ENCODE results near the gene NR1H2.
"Not testable (repeated sequence)": the region's sequence is repeated elsewhere in the genome, so short reads cannot be mapped to it uniquely, and the experiment has no call there.

The NR1H2 gene
- total RNA-seq = 128 to 181 (median 172) reads per million in 4 donors

GRCh38 chr19:50376166-50377050, at the start of gene NR1H2:
NR1H2 (plus strand) TSS chr19:50376457; CDS start chr19:50377606, 1,149 bp downstream.
- peak; percentile 82 to 98 (median 92) for DNase-seq

DNA sequence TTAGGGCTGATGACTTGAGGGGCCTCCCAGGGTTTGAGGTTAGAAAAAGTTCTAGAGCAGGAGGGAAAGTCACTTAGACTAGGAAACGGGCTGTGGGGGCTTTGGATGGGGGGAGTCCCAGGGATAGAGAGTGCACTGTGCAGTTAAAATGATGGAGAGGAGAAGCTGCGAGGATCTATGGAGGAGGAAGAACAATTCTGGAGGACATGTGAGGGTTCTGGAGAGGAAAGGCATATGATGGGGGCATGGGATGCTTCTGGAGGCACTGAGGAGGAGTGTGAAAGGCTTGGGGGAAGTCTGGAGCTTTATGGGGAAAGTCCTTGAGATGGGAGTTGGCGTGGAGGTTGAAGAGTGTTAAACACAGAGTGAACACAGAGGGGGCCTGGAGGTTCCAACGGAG, 49.2 kb upstream of the NR1H2 start:
- DNase-seq = no peak

DNA sequence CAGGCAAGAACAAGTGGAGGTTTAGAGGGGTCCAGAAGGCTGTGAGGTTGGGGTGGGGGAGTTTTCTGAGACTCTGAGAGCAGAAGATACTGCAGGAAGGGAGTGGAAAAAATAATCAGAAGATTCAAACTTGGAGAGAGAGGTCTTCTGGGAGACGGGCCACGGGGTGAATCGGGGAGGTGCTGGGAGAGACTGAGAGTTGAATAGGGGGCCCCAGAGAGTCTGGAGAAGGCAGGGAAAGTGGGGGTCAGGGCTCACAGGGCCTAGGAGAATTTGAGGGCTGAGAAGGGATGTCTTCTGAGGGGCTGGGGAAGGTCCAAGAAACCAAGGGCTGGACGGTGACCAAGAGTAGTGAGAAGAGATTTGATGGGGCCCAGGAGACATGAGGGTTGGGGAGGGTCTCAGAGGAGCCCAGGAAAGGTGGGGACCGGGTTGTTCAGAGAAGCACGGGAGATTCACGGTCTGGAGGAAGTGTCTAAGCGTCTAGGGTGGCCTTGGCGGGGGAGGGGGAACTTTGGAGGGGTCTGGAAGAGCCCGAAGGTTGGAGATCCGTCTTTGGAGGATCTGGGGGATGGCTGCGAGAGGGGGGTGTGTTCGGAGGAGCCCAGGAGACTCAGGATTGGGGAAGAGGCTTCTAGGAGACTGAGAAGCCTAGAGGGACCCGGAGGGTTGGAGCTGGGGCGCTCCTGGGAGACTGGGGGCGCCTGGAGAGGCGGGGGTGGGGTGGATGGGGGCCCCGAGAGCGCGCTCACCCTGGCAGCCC, 48.6 kb upstream of the NR1H2 start:
- DNase-seq = no peak

DNA sequence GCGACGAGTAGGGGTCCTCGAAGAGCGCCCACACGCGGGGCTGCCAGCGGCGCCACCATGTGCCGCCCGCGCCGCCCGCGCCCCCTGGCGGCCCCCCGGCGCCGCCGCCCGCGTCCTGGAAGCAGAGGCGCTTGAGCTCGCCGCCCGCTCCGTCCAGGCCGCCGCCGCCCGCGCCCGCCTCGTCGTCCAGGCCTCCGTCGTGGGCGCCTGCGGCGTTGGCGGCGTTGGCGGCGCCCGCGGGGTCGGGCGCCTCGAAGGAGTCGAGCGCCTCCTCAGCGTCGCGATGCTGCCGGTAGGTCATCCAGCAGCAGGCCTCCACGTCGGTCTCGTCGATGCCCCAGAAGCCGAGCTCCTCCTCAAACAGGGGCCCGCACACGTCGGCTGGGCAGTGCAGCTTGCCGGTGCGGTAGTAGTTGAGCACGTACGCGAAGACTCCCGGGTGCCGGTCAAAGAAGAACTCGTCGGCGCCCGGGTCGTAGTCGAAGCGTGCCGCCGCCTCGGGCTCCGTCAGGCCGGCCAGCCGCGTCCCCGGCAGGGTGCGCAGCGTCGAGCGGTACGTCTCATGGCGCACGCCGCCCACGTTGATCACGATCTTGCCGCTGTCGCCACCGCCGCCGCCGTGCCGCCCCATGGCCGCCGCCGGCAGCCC, 47.9 kb upstream of the NR1H2 start:
- peak in 1 of 5 donors; percentile 53 for DNase-seq

- no peak for DNase-seq
These were observed 47.4 kb upstream of the NR1H2 start for GRCh38 chr19:50328873-50329145.

GRCh38 chr19:50329146-50329925, 46.9 kb upstream of the NR1H2 start, which contains the start of gene KCNC3:
KCNC3 (minus strand) TSS chr19:50329377; CDS start chr19:50329082, 295 bp downstream.
- peak; percentile 70 to 99 (median 90) for DNase-seq

- not testable (repeated sequence) for DNase-seq
These were observed 46.3 kb upstream of the NR1H2 start for GRCh38 chr19:50329926-50330294.

- peak; percentile 43 to 92 (median 81) for DNase-seq
These were observed 45.7 kb upstream of the NR1H2 start for GRCh38 chr19:50330365-50331078.

- no peak for DNase-seq
These were observed 44.9 kb upstream of the NR1H2 start for GRCh38 chr19:50331221-50331993.

DNA sequence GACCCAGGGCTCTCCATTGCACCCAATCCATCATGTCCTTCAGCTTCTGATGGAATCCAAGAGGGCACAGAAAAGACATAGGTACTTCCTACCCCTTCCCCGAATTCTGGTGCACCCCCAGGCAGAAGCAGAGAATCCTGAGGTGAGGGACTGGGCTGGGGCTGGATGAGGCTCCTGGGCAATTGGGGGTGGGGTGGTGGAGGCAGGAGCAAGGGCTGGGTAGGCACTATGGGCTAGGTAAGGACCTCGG, 44.3 kb upstream of the NR1H2 start:
- no peak for DNase-seq

DNA sequence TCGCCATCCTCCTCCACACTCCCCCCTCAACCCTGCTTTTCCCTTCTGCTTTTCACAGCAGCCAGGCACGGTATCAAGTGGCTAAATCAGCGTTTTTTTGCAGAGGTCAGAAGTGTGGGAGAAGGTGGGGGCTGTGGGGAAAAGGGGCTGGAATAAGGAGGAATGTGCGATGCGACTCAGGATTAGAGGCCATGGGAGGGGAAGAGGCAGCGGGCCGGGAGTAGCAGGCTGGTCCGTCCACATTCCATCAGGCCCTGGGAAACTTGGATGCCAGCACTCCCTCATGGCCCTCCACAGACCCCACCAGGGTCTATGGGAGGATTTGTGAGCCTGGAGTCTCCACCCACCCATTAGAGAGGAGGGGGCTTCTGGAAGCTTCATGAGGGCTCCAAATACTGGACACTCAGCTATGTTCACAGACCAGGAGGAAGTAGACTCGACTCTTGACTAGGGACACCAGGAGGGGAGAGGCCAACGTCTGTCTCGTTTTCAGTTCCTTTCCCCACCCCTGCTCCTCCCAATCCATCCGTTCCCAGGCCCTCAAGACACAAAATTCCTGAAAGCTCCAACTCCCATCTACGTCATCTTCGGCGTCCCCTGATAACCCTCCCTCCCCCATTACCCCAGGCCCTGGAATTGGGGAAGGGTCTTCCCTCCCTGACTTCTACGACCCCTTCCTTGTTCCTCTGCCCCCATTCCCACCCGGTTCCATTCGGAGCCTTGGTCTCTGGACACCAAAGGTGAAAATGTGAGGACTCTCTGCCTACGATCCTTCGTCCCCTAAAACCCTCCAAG, 43.8 kb upstream of the NR1H2 start:
- DNase-seq = no peak

DNA sequence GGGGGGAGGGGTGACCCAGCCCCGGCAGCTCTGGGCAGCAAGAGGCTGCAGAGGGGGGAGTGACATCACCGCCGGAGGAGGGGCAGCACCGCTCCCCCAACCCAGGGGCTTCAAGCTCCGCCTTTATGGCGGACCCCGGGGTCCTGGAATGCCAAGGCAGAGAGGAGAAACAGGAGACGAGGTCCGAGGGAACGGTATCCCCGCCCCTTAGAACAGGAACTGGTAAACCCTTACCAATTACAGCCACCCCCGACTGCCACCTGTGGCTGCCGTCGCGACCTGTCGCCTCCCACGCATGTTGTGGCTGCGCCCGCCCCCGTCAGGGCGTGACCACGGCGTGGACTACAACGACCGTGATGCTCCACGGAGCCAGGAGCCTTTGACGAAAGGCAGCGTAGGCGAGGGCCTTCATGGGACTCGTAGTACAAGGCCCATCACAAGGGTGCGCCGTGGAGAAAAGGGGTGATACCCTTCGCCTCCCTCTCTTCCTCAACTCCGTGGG, 43.0 kb upstream of the NR1H2 start:
- DNase-seq = peak; percentile 72 to 98 (median 84)

- DNase-seq = peak in 4 of 5 donors; percentile 55 to 81 (median 74)
These were observed 42.3 kb upstream of the NR1H2 start for GRCh38 chr19:50333737-50334617.

DNA sequence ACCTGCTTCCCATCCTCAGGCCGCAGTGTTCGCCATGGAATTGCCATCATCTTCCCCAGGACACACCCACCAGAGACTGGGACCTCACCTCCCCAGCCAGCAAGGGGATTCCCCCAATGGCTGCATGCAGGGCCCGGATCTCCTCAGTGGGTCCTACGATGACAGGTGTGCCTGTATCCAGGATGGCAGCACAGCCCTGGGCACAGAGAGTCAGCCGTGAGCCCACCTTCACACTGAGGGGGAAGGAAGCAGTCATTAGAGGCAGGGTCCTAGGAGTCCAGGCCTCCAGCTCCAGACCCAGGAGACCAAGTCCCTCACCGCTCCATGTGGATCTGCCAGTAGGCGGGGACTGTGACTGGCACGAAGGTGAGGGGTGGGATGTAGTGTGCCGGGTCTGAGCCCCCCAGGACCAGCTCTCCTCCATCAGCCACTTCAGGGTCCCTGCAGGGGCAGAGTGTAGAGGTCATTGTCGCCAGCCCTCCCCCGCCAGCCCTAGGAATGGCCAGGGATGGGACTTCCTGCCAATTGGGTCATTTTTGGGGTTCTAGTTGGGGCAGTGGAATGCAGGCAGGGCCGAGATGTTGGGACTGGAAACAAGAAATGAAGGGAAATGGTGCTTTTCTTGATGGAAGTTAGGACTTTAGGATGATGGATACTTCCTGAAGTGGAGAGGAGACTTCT, 41.4 kb upstream of the NR1H2 start:
- no peak for DNase-seq

DNA sequence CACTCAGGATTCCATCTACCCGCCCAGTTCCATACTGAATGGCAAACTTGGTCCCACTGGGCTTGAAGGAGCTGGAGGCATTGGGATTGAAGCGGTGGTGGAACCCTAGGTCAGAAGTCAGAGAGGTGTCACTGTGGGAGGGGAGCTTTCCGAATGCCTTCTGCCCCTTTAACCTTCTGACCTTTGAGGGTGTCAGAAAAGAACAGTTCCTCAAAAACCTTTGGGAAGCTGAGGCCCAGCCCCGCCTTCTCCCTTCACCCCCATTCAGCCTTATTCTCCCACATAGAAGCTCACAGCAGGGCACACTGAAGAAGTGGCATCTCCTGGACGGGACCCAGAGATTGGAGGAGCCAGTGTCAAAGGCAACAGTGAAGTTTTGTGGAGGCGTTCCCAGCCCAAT, 39.2 kb upstream of the NR1H2 start:
- not testable (repeated sequence) for DNase-seq

DNA sequence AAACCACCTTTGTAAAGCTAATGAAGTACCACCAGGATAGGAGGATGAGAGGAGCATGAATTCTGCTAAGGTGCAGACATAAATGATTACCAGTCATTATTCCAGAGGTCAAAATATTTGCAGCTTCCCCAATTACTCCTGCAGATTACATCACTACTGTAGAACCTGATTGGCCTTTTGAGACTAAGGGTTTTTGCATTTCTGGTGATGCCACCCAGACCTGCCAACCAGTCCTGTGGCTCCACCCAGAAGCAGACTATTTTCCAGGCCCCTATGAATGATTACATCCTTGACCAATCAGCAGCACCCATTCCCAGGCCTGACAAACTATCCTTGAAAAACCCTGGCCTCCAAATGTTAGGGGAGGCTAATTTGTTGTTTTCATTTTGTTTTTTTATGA, 35.9 kb upstream of the NR1H2 start:
- DNase-seq = no peak

DNA sequence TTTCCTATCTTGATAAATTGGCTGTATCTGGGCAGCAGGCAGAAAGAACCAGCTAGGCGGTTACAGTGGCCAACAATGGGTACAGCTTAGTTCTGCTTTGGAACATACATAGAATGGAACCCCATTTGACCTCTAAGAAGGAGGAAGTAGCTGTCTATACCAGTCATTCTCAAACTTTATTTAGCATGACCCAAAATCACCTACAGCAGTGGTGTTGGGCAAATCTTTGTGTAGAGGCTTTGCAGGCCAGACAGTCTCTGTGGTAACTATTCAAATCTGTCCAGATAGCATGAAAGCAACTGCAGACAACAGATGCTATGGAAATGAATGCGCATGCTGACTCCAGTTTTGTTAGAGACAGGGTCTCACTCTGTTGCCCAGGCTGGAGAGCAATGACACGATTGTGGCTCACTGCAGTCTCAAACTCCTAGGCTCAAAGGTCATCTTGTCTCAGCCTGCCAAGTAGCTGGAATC, 35.1 kb upstream of the NR1H2 start:
- DNase-seq = no peak

DNA sequence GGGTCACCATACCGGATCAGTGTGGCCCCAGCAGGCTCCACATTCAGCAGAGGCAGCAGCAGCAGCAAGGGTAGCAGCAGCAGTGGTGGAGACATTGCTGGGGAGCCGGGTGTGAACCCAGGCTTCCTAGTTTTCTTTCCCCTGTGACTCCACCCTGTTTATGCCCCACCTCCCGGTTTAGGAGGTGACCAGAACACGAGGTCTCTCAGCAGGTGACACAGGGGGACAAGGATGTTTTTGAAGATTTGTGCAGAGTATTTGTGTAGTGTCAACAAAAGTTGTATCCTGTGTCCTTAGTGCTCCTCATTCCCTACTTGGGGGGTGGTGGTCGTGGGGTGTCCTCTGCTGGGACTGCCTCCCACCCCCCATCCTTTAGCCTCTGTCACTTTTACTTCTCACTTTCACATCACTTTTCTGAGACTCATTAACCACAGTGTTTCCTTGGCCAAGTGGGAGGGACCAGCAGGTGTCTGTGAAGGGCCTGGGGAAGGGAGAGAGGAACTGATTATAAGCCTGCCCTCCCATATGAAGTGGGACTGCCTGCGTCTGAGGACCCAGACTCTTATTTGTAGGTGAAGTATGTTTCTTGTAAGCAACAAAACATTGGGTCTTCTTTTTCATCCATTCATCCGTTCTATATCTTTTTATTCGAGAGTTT, 31.5 kb upstream of the NR1H2 start:
- DNase-seq = no peak

Data from T-helper 1 cell (primary cell).